HG02943 (cell line): Measurements from ENCODE around the gene REXO4.

Experiments used
- ATAC-seq: cut with Tn5 transposase; IDR thresholded peaks from one replicate; pipeline ENCODE4 v1.9.1; 2021; ENCODE audit warnings: mild to moderate bottlenecking, low read depth, moderate library complexity; ENCODE audit not compliant: unreplicated experiment

REXO4 gene

GRCh38 chr9:133417541-133418461 is at the start of gene REXO4:
Gene REXO4 (minus strand): TSS chr9:133418010. CDS start chr9:133417844, 166 bp downstream.
- peak; percentile 63 for ATAC-seq

DNA sequence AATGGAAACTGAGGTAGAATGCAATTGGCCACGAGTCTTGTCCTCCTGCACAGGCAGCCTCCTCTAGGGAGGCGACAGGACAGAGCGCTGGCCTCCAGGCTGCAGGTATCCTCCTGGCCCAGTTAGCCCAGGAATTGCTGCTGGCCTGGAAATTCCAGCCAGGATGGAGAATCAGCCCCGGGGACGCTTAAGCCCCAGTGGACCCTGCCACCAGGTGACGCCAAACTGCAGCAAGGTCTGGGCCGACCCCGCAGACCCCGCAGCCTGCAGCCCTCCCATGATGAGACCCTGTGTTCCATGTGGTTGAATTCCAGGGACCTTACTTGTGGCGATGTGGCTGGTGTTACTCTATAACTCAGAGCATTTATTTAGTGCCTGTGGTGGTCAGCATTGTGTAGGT is 49.3 kb upstream of the REXO4 start:
- no peak for ATAC-seq

- no peak for ATAC-seq
These were observed 48.2 kb upstream of the REXO4 start for GRCh38 chr9:133465984-133466383.

DNA sequence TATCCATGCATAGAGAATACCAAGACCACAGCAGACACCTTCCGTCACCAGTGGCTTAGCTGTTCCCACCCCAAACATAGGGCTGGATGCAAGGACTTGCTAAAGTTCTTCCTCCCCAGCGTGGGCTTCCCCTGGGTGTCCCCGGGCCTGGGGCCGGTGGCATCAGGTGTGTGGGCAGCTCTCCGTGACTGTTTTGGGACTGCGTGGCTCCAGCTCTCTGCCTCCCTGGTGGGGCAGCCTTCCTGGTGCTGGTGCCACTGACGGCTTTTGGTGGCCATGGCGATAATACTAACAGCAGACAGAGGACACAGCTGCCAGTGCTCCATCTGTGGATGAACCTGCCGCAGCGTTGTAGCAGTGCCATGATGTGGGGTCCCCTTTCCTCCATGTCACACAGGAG is 46.8 kb upstream of the REXO4 start:
- ATAC-seq, result no peak

DNA sequence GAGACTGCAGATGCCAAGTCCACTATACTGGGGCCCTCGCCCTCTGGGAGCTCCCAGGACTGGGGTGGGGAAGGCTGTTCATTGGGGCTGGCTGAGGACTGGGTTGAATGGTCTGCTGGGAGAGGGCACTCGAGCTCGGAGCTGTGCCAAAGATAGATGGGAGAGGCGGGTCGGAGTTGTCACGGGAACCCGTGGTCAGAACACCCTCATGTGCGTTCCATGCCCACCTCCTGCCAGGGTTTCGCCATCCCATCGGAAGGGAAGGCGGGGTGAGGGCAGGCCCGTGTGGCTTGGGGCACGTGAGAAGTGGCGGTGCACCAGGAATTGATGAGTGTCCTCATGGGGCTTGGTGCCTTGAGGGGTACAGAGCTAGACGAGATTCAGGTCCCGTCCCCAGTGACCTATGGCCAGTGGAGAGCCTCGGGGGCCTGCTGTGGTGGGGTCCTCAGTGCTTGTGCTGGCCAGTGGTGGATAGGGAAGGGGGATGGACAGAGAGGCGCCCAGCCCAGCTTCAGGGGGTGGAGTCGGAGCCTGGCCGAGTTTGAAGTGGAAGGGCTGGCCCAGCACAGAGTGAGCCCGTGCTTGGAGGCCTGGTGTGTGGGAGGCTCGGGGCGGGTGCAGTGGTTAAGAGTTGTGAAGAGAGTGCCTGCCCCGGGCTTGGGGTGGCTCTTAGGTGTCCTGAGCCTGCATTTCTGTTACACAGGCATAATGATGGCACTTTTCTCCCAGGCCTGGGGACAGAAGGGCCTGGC is 46.2 kb upstream of the REXO4 start:
- ATAC-seq, result no peak

DNA sequence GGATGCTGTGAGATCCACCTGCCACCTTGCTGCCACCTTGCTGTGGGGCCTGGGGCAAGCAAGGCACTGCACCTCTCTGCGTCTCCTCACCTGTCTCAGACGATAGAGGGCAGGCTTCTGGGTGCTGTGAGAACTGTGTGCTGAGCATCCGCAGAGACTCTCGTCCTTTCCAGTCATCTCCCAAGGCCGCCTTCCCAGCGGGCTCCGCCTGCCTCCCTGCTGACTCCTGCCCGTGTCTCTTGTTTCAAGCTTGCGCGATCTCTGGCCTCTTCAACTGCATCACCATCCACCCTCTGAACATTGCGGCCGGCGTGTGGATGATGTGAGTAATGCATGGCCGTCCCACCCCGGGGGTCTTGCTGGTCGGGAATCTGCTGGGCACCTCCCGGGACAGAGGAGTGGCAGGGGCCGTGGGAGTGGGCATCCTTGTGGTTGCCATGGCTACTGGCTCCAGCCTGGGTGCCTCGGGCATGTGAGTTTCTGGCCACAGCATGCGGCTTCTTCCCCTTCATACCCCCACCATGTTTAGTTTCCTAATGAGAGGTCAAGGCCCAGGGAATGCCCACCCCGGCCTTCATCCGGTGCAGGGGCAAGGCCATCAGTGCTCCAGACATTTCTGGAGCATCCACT is 45.5 kb upstream of the REXO4 start:
- no peak for ATAC-seq

- ATAC-seq, result no peak
These were observed 44.2 kb upstream of the REXO4 start for GRCh38 chr9:133461975-133462374.

DNA sequence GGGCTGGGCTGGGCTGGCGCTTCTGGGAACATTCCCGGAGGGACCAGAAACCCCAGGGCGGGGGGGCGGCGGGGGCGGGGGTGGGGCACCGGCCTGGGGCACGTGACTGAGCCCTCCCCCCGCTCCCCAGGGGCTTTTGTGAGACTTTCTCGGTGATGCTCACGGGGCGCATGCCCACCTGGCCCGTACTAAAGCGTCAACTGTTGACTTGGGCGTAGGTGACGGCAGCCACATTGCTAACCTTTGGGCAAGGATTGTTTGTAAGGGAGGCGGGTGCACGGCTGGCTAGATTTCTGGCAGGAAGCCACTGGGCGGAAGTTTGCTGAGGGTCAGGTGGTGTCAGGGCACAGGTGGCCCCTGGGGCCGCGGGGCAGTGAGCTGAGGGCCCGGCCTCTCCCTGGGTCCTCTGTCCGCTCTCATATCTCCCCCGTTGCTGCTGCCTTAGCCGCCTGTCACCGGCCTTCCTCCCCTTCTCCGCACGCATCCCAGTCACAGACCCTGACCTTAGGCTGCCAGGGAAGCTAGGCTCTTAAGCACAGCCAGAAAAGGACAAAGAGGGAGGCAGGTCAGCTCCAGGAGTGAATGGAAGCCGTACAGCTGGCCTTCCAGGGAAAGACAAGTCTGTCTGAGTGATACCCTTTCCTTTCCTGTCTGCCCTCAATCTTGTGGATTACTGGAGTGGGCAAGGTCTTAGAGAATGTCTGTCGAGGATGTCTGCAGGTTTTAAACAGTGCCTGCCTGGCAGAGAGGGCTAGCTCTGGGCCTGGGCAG is 42.8 kb upstream of the REXO4 start:
- ATAC-seq, result peak; percentile 37

DNA sequence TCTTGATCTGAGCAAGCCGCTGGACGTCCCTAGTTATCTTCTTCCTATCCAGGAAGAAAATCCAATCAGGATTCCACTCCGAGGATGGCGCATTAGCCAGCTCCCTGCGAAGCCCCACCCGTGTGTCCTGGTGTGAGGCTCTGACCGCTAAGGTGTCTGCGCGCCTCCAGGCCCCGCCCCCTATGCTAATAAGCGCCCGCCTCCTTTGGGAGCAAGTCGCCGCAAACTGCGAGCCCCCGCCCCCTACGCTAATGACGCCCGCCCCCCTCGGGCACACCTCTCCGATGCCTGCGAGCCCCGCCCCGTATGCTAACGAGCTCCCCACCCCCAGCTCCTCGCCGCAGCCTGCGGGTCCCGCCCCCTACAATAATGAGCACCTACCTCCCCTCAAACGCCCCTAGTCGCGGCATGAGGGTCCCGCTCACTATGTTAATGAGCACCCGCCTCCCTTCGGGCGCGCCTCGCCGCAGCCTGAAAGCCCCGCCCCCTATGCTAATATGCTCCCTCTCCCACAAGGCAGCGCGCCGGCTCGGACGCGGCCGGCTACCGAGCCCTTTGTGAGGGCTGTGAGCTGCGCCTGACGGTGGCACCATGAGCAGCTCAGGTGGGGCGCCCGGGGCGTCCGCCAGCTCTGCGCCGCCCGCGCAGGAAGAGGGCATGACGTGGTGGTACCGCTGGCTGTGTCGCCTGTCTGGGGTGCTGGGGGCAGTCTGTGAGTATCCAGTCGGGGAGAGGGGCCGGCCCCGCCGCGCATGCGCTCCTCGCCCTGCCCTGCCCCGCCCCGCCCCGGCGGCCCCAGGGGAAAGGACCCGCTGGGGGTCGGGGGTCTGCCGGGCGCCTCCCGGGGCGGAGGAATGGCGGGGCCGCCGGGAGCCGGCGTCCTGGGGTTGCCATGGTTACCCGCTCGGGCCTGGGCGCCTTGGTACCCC is 41.9 kb upstream of the REXO4 start, which contains the start of gene CACFD1:
Gene CACFD1 (plus strand): TSS at position 503 of the 929 bp plus-strand sequence. CDS start 89 bp downstream, at position 592.
- ATAC-seq, result peak; percentile 59

GRCh38 chr9:133458643-133459312 is 41.0 kb upstream of the REXO4 start:
- no peak for ATAC-seq

DNA sequence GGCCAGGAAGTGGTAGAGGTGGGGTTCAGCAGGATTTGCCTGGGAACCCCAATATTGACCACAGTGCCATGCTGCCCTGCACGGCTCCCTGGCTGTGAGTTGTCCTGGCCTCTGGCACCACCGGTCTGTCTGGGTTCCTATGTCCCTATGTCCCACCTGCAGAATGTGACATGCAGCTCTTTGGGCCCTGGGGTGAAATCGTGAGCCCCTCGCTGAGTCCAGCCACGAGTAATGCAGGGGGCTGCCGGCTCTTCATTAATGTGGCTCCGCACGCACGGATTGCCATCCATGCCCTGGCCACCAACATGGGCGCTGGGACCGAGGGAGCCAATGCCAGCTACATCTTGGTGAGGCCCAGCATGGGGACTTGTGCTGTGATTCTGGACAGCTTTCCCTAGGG is 39.9 kb upstream of the REXO4 start:
- ATAC-seq, result no peak

DNA sequence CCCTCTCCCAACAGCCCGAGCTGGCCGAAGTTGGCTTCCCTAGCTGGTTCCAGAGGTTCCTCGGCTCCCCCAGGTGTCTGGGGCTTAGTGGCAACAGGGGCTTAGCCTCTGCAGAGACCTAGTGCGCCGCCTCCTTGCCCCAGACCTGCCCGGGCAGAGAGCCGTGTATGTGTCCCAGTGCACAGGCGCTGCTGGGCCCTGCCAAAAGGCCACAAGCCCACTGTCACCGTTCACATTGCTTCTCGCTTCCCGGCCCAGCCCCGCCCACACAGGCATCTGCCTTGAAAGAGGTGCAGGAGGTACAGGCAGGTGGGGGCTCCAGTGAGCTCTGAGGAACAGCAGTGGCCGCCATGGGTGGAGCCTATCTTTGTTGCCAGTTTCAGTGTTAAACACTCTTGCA is 39.4 kb upstream of the REXO4 start:
- ATAC-seq, result no peak

GRCh38 chr9:133456409-133456808 is 38.6 kb upstream of the REXO4 start:
- no peak for ATAC-seq

DNA sequence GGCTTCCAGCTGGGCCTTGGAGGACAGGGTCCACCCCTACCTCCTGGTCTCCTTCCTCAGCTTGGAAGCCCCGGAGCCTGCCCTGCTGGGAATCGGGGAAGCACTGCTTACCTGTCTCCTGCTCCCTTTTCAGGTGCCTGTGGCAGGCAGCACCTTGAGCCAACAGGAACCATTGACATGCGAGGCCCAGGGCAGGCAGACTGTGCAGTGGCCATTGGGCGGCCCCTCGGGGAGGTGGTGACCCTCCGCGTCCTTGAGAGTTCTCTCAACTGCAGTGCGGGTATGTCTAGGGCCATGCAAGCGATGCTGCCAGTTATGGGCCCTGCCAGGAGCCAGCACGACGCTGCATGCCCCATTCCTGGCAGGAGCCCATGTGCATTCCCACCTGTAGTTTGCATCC is 38.1 kb upstream of the REXO4 start:
- no peak for ATAC-seq

DNA sequence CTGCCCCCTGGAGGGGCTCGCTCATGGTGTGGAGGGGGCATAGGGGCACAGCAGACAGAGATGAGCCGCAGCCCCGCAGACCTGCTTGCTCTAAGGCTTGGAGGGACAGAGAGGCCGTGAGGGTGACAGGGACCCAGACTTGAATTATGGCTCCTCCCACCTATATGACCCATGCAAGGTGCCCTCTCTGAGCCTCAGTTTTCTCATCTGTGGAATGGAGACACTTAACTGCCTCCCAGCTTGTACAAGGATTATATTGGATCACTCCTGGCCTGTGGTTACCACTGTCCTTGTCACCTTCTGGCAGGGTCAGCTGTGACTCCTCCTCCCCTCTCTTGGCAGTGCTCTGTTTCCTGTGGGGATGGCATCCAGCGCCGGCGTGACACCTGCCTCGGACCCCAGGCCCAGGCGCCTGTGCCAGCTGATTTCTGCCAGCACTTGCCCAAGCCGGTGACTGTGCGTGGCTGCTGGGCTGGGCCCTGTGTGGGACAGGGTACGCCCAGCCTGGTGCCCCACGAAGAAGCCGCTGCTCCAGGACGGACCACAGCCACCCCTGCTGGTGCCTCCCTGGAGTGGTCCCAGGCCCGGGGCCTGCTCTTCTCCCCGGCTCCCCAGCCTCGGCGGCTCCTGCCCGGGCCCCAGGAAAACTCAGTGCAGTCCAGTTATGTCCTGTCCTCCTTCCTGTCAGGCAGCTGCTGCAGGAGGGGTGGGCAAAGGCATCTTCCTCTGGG is 37.3 kb upstream of the REXO4 start:
- ATAC-seq, result no peak

- ATAC-seq, result no peak
These were observed 36.5 kb upstream of the REXO4 start for GRCh38 chr9:133454325-133454724.

- ATAC-seq, result no peak
These were observed 35.8 kb upstream of the REXO4 start for GRCh38 chr9:133453651-133454050.

DNA sequence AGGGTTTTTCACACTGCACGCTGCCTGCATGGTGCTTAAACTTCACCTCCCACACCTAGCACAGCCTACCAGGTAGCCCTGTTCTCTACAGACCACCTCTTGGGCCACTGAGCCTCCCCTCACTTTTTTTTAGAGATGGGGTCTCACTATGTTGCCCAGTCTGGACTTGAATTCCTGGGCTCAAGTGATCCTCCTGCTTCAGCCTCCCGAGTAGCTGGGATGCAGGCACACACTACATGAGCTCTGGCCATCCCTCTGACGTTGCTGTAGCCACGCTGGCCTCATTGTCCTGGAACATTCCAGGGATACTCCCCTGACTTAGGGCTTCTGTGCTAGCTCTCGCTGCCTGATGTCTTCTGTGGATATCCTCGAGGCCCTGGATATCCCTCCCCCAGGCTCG is 34.8 kb upstream of the REXO4 start:
- no peak for ATAC-seq
